Stimulated activated CD4-positive, alpha-beta T cell treated with anti-CD3 and anti-CD28 coated beads, TNF-alpha, amount 100 ng/mL, for 24 hours (primary cell): ENCODE measurements around the gene CES3.
"Not testable (repeated sequence)": the region's sequence is repeated elsewhere in the genome, so short reads cannot be mapped to it uniquely, and the experiment has no call there.

Experiments used
- DNase-seq, 3 experiments: peaks; one replicate each; pipeline ENCODE4 v3.0.0-alpha.2; 2020; ENCODE audit warnings: low read depth in 3 of 3

The CES3 gene

DNA sequence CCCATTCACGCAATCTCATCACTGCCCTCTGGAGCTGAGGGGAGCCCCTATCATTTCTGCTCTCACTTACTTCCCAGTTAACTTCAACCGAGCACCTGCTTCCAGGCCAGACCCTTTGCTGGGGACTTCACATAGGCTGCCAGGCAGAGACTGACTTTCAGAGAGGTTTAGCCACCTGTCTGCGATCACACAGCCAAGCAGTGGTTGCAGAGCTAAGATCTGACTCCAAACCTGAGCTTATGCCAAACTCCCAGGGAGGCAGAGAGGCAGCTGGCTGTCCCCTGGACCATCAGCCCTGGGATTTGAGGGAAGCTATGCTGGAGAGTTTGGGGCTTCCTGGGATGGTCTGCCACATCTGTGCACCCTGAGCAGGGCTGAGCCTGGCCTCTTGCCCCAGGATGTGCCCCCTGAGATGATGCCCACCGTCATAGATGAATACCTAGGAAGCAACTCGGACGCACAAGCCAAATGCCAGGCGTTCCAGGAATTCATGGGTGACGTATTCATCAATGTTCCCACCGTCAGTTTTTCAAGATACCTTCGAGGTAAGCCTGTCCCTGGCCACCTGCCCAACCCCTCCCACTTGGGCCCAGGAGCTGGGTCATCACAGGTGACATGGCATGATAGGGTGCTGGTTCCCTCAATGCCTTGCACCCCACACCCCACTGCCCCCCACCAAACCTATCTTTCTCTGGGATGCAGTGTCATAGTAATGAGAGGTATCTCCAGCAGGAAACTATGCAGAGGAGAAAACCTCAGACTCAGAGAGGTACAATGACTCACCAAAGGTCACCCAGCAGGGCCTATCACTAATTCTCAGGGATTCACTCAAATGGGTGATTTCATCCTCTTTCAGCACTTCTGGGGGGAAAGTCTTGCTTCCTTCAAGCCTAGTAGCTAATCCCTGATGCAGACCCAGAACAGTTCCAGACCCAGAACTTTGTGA, 10.0 kb downstream of the CES3 start:
- DNase-seq, result no peak

- no peak for DNase-seq
These were observed 11.9 kb downstream of the CES3 start for GRCh38 chr16:66972983-66973382.

DNA sequence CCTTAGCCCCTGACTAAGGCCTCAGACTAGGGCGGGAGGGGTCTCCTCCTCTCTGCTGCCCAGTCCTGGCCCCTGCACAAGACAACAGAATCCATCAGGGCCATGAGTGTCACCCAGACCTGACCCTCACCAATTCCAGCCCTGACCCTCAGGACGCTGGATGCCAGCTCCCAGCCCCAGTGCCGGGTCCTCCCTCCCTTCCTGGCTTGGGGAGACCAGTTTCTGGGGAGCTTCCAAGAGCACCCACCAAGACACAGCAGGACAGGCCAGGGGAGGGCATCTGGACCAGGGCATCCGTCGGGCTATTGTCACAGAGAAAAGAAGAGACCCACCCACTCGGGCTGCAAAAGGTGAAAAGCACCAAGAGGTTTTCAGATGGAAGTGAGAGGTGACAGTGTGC, 12.7 kb downstream of the CES3 start:
- no peak for DNase-seq

GRCh38 chr16:66974156-66974931, 13.3 kb downstream of the CES3 start:
- not testable (repeated sequence) for DNase-seq

- DNase-seq, result peak in 2 of 3 experiments; percentile 15 to 48
These were observed 13.8 kb downstream of the CES3 start for GRCh38 chr16:66974932-66975246.

GRCh38 chr16:66975302-66975893, 14.3 kb downstream of the CES3 start:
- DNase-seq, result no peak

DNA sequence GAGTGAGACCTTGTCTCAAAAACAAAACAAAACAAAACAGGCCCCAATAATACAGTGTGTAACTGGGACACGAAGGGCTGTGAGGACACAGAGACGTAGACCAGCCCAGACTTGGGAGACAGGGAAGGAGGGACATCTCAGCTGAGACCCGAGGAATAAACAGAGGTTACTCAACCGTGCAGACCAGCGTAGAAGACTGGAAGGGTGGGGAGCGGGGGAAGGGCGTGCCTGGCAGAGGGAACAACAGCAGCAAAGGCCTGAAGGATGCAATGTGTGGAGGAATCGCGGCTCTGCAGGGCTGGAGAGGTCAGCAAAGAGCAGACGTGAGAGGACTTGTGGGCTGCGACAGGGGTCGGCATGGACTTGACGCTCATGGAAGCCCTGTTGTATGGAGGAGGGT, 15.7 kb downstream of the CES3 start:
- no peak for DNase-seq

GRCh38 chr16:66977341-66978113, 16.5 kb downstream of the CES3 start:
- DNase-seq, result peak; percentile 84 to 91 (median 86)

DNA sequence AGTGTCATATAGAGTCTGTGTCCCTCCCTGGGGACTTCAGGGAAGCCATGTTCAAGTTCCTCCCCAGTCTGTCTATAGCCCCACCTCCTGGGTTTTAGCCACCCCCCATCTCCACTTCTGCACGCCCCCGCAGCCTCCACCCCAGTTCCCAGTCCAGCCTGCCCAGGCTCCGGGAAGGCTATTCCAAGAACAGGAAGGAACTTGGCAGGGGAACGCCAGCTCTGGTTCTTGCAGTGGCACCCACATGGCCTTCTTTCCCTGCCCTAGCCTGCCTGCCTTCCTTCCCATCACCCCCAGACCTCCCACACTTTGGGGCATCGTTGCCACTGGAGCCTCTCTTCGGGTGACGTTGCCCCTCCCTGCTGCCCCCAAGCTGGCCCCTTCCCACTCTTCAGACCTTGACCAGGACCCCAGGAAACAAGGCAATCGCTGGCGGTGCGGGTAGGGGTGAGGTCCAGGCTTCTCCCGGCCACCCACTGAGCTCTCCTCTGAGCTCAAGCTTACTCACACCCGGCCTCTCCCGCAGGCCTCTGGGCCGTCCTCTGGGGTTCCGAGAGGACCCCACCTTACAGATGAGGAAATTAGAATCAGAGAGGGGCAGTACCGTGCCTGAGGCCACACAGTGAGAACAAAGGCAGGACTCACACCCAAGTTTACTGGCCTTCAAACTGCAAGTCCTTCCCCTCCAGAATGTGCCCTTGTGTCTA, 18.1 kb downstream of the CES3 start:
- no peak for DNase-seq

GRCh38 chr16:66983033-66983432, 22.0 kb downstream of the CES3 start:
- no peak for DNase-seq

DNA sequence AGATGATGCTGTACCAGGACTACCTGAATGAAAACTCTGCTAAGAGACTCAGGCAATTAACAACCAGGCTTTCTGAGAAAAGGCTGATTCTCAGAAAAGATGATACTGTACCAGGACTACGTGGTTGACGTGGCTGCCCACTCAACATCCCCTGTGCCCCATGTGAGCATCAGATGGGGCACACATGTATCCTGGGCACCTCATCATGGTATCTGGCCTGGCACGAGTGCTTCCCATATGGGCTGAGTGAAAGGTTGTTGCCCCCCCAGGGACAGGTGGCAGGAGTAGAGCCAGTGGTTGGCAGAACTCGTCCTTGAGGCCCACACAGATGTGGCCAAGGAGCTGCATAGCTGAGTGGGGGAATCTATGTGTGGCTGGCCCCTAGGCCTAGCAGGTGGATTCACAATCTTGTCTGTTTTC, 23.8 kb downstream of the CES3 start:
- DNase-seq, result peak; percentile 29 to 73 (median 48)

- DNase-seq, result no peak
These were observed 25.5 kb downstream of the CES3 start for GRCh38 chr16:66986559-66986958.

DNA sequence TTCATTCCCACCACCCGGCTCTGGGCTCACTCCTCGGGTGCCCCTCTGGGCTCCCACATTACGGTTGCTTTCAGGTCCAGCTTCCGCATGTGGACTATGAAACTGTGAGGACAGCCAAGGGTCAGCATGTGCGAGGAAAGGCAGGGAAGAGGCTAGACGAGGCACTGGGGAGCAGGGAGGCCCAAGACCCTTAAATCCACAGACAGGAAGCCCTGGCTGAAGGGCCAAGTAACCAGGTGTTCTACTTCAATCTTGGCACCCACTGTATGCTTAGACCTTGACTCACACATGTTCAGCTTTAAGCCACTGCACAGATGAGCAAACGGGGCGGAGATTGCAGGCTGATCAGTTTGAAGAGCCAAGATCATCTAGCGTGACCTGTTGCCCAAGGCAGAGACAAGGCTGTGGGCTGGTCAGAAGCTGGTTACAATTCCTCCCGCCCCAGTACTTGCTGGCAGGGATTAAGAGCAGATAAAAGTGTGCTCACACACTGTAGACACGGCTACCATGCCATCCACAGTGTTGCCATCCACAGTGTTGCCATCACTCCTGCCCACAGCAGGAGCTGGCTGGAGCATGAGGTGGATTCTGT, 27.2 kb downstream of the CES3 start, which contains the start of gene CES4A:
CES4A (plus strand) TSS at position 393 of the 592 bp plus-strand sequence; CDS start at position 577, 184 bp downstream.
- DNase-seq, result no peak

GRCh38 chr16:66991545-66992077, 30.5 kb downstream of the CES3 start:
- no peak for DNase-seq

GRCh38 chr16:66993558-66993957, 32.5 kb downstream of the CES3 start:
- DNase-seq, result not testable (repeated sequence)

DNA sequence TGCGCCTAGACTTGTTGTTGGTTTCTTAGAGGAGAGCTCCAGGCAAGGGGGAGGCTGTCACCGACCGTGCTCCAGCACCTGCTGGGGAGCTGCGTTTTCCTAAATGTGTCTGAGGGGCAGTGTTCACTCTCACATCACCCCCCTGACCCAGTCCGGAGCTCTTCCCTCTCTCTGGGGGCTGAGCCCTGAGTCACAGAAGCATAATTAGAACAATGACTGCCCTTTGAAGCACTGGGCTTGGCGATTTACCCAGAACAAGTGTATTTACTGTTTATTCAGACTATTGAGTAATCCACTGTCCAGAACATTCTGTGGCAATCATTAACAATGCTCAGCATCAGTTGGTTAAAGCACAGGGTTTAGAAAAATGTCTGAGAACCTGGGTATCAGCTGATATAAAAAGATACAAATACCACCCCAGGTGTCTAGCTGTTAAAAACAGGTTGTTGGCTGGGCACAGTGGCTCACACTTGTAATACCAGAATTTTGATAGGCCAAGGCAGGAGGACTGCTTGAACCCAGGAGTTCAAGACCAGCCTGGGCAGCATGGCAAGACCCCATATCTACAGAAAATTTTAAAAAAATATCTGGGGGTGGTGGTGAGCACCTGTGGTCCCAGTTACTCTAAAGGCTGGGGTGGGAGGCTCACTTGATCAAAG, 35.4 kb downstream of the CES3 start:
- DNase-seq, result no peak

- DNase-seq, result no peak
These were observed 35.9 kb downstream of the CES3 start for GRCh38 chr16:66996983-66997358.

- DNase-seq, result peak in 1 of 3 experiments; percentile 58
These were observed 39.6 kb downstream of the CES3 start for GRCh38 chr16:67000384-67001351.

- no peak for DNase-seq
These were observed 40.7 kb downstream of the CES3 start for GRCh38 chr16:67001726-67002125.
